Ovary (tissue), 3 donors: ENCODE measurements around the gene HVCN1.
"Not testable (repeated sequence)": the region's sequence is repeated elsewhere in the genome, so short reads cannot be mapped to it uniquely, and the experiment has no call there.

Experiments used
- EP300 ChIP-seq: sonication (generic); formaldehyde crosslinking; IDR thresholded peaks from one replicate; pipeline ENCODE4 v1.6.1; 2017; ENCODE audit warnings: antibody characterized with exemption
- POLR2A ChIP-seq: fragments of 450-650 bp; IDR thresholded peaks from one replicate; pipeline ENCODE4 v1.6.1; 2017; ENCODE audit warnings: antibody characterized with exemption, mild to moderate bottlenecking, moderate library complexity
- TF ChIP-seq, protein P1 (sequence below), 3 donors: fragments of 450-650 bp in 2 of 3; fragments of 200-600 bp in 1 of 3; IDR thresholded peaks; one replicate each; pipeline versions ENCODE4 v1.5.1 to v1.8.0; 2016 to 2022; ENCODE audit warnings: antibody characterized with exemption in 3 of 3, mild to moderate bottlenecking in 1 of 3
- donor health status: DM: no; HTN: no; CAD: no.

- not testable (repeated sequence) for TF ChIP-seq POLR2A, EP300
- TF ChIP-seq, protein P1, sequence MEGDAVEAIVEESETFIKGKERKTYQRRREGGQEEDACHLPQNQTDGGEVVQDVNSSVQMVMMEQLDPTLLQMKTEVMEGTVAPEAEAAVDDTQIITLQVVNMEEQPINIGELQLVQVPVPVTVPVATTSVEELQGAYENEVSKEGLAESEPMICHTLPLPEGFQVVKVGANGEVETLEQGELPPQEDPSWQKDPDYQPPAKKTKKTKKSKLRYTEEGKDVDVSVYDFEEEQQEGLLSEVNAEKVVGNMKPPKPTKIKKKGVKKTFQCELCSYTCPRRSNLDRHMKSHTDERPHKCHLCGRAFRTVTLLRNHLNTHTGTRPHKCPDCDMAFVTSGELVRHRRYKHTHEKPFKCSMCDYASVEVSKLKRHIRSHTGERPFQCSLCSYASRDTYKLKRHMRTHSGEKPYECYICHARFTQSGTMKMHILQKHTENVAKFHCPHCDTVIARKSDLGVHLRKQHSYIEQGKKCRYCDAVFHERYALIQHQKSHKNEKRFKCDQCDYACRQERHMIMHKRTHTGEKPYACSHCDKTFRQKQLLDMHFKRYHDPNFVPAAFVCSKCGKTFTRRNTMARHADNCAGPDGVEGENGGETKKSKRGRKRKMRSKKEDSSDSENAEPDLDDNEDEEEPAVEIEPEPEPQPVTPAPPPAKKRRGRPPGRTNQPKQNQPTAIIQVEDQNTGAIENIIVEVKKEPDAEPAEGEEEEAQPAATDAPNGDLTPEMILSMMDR (IDR thresholded peaks at IDR 0.05): peak; percentile 29 to 59 (median 56)
Measured at GRCh38 chr12:110602085-110602814, 86.7 kb downstream of the HVCN1 start.
